HG02798 (cell line): ENCODE results near the gene PSD.
"Not testable (repeated sequence)": the region's sequence is repeated elsewhere in the genome, so short reads cannot be mapped to it uniquely, and the experiment has no call there.

Experiments used
- ATAC-seq: cut with Tn5 transposase; IDR thresholded peaks from one replicate; pipeline ENCODE4 v1.9.1; 2021; ENCODE audit warnings: mild to moderate bottlenecking; ENCODE audit not compliant: unreplicated experiment, poor library complexity

PSD gene

GRCh38 chr10:102418622-102419268, at the start of gene PSD:
Gene PSD, minus strand, starts transcription at chr10:102418785. Its CDS starts 1,747 bp downstream, at chr10:102417038.
- no peak for ATAC-seq

GRCh38 chr10:102467971-102468438, 49.4 kb upstream of the PSD start:
- no peak for ATAC-seq

- ATAC-seq, result no peak
These were observed 48.7 kb upstream of the PSD start for GRCh38 chr10:102467318-102467717.

- ATAC-seq, result no peak
These were observed 46.9 kb upstream of the PSD start for GRCh38 chr10:102465466-102465865.

GRCh38 chr10:102463983-102464382, 45.4 kb upstream of the PSD start:
- ATAC-seq, result no peak

- ATAC-seq, result no peak
These were observed 44.0 kb upstream of the PSD start for GRCh38 chr10:102462512-102463054.

- peak; percentile 94 for ATAC-seq
These were observed 42.8 kb upstream of the PSD start for GRCh38 chr10:102461187-102462054.

GRCh38 chr10:102460836-102461186, 42.2 kb upstream of the PSD start:
- ATAC-seq, result peak; percentile 39

GRCh38 chr10:102458656-102459055, 40.1 kb upstream of the PSD start:
- ATAC-seq, result no peak

- no peak for ATAC-seq
These were observed 39.1 kb upstream of the PSD start for GRCh38 chr10:102457591-102458150.

- ATAC-seq, result no peak
These were observed 37.4 kb upstream of the PSD start for GRCh38 chr10:102455893-102456471.

- ATAC-seq, result not testable (repeated sequence)
These were observed 36.3 kb upstream of the PSD start for GRCh38 chr10:102454662-102455487.

- ATAC-seq, result no peak
These were observed 34.9 kb upstream of the PSD start for GRCh38 chr10:102453502-102453901.

- no peak for ATAC-seq
These were observed 34.2 kb upstream of the PSD start for GRCh38 chr10:102452672-102453340.

- no peak for ATAC-seq
These were observed 32.8 kb upstream of the PSD start, which contains the start of gene C10orf95 for GRCh38 chr10:102451105-102451969. Gene C10orf95, minus strand, starts transcription at chr10:102451543. Its CDS starts 450 bp downstream, at chr10:102451093.

GRCh38 chr10:102450374-102451104, 32.0 kb upstream of the PSD start:
- peak; percentile 81 for ATAC-seq

GRCh38 chr10:102450124-102450373, 31.5 kb upstream of the PSD start:
- ATAC-seq, result peak; percentile 2
